Activated T-helper 1 cell treated with anti-CD3 and anti-CD28 coated beads, Interleukin-12 subunit alpha, Interleukin-12 subunit beta, Interleukin-2, Interleukin-4 antibody, amounts not matched to agents 30 ng/mL and 10 ng/mL and 1 ng/mL, durations not matched to agents 14 hours and 24 hours and 36 hours (primary cell): ENCODE results near the gene COL15A1. TPM values are rescaled to one million over a fixed set of nuclear protein-coding genes. Genes with fewer than 3 reads are reported as not detected.
A peak's percentile ranks its signal among the peaks of the same experiment; 100 is the strongest.

Source experiments
- DNase-seq: peaks from one replicate; pipeline ENCODE4 v3.0.0; 2021; ENCODE audit warnings: low spot score
- H3K27ac Mint-ChIP-seq: one replicate; pipeline ENCODE4 v1.8.0; 2021; ENCODE audit warnings: mild to moderate bottlenecking, mixed read lengths
- H3K27me3 Mint-ChIP-seq: one replicate; pipeline ENCODE4 v1.8.0; 2022; ENCODE audit warnings: mild to moderate bottlenecking, moderate library complexity, mixed read lengths; ENCODE audit not compliant: insufficient read depth
- H3K36me3 Mint-ChIP-seq: one replicate; pipeline ENCODE4 v1.8.0; 2021; ENCODE audit warnings: low read depth, mixed read lengths
- H3K4me1 Mint-ChIP-seq: one replicate; pipeline ENCODE4 v1.8.0; 2021; ENCODE audit warnings: low read depth, mixed read lengths
- H3K4me3 Mint-ChIP-seq: one replicate; pipeline ENCODE4 v1.8.0; 2021; ENCODE audit warnings: mild to moderate bottlenecking, moderate library complexity, mixed read lengths
- H3K9me3 Mint-ChIP-seq: one replicate; pipeline ENCODE4 v1.8.0; 2021; ENCODE audit warnings: mixed read lengths
- intact Hi-C: fragments of 100-400 bp; cut with micrococcal nuclease; formaldehyde crosslinking; loops from one replicate; pipeline ENCODE4 v1.15.1; 2024
- total RNA-seq: library from RNA; stranded (reverse); gene quantifications from 2 replicates; pipeline ENCODE4 v1.2.3, GENCODE V29; 2022

Gene COL15A1
- total RNA-seq, 1 donor from 2014 or later: 0.05 TPM

DNA sequence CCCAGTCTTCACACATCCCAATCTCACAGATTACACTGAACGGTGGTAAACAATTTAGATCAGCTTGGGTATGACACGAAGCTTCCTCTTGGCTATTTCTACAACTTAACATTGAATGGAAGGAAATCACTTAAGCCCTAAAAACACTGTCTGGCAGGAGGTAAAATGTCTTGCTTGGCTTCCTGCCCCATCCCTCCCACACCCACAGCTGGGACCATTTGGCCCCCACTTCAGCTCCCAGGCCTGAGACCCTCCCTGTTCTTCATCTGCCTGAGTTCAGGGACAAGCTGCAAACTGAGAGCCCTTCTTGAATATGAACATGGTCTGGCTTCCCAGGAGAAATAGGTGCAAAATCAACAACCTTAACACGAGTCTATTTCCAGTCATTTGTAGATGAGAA, 3.4 kb upstream of the COL15A1 start:
- Mint-ChIP-seq H3K9me3 (no peaks in the 10 kb centered on the region), H3K27me3 (peaks cover 68% of the 10 kb centered on the region), H3K4me3 (no peak overlapping the region), H3K4me1 (peaks cover 6% of the 10 kb centered on the region), H3K36me3 (no peaks in the 10 kb centered on the region), H3K27ac (no peak overlapping the region)
- no peak for DNase-seq
- intact Hi-C loops: no loop called here

- peaks cover 6% of the 10 kb centered on the region for H3K4me1 Mint-ChIP-seq
- H3K36me3 Mint-ChIP-seq: no peaks in the 10 kb centered on the region
- intact Hi-C loops: no loop called here
- no peak overlapping the region for H3K4me3 Mint-ChIP-seq
- H3K27me3 Mint-ChIP-seq: peaks cover 74% of the 10 kb centered on the region
- H3K27ac Mint-ChIP-seq: no peak overlapping the region
- H3K9me3 Mint-ChIP-seq: no peaks in the 10 kb centered on the region
- DNase-seq: no peak
Observed at GRCh38 chr9:98941946-98942523, 1.7 kb upstream of the COL15A1 start.

GRCh38 chr9:98942906-98943681, 613 bp upstream of the COL15A1 start:
- Mint-ChIP-seq H3K27me3 (peaks cover 78% of the 10 kb centered on the region), H3K4me1 (peaks cover 6% of the 10 kb centered on the region), H3K4me3 (no peak overlapping the region), H3K36me3 (no peaks in the 10 kb centered on the region), H3K27ac (no peak overlapping the region), H3K9me3 (no peaks in the 10 kb centered on the region)
- DNase-seq: no peak
- intact Hi-C loops: no loop called here

GRCh38 chr9:98944057-98944733, 488 bp downstream of the COL15A1 start:
- no peak for DNase-seq
- Mint-ChIP-seq H3K4me1 (peaks cover 6% of the 10 kb centered on the region), H3K36me3 (no peaks in the 10 kb centered on the region), H3K27me3 (peaks cover 76% of the 10 kb centered on the region), H3K27ac (no peak overlapping the region), H3K4me3 (peak overlapping the region; percentile 56), H3K9me3 (no peaks in the 10 kb centered on the region)
- intact Hi-C loops: no loop called here

GRCh38 chr9:98944734-98945074, 997 bp downstream of the COL15A1 start:
- no peaks in the 10 kb centered on the region for H3K36me3 Mint-ChIP-seq
- DNase-seq: no peak
- H3K9me3 Mint-ChIP-seq: no peaks in the 10 kb centered on the region
- peaks cover 75% of the 10 kb centered on the region for H3K27me3 Mint-ChIP-seq
- H3K4me1 Mint-ChIP-seq: peaks cover 6% of the 10 kb centered on the region
- H3K4me3 Mint-ChIP-seq: no peak overlapping the region
- H3K27ac Mint-ChIP-seq: no peak overlapping the region
- intact Hi-C loops: no loop called here

- Mint-ChIP-seq H3K9me3 (no peaks in the 10 kb centered on the region), H3K4me3 (no peak overlapping the region), H3K4me1 (no peaks in the 10 kb centered on the region), H3K27ac (no peak overlapping the region), H3K27me3 (peaks cover 45% of the 10 kb centered on the region), H3K36me3 (no peaks in the 10 kb centered on the region)
- intact Hi-C loops: no loop called here
- DNase-seq: no peak
Observed at GRCh38 chr9:98949565-98949964, 5.9 kb downstream of the COL15A1 start.

GRCh38 chr9:98950262-98950661, 6.6 kb downstream of the COL15A1 start:
- DNase-seq: no peak
- Mint-ChIP-seq H3K4me3 (no peak overlapping the region), H3K27me3 (peaks cover 38% of the 10 kb centered on the region), H3K4me1 (no peaks in the 10 kb centered on the region), H3K27ac (no peak overlapping the region), H3K36me3 (no peaks in the 10 kb centered on the region), H3K9me3 (no peaks in the 10 kb centered on the region)
- intact Hi-C loops: no loop called here

GRCh38 chr9:98951967-98952366, 8.3 kb downstream of the COL15A1 start:
- H3K4me1 Mint-ChIP-seq: no peaks in the 10 kb centered on the region
- peaks cover 24% of the 10 kb centered on the region for H3K27me3 Mint-ChIP-seq
- H3K36me3 Mint-ChIP-seq: no peaks in the 10 kb centered on the region
- H3K4me3 Mint-ChIP-seq: no peak overlapping the region
- H3K9me3 Mint-ChIP-seq: no peaks in the 10 kb centered on the region
- no peak for DNase-seq
- H3K27ac Mint-ChIP-seq: no peak overlapping the region
- intact Hi-C loops: no loop called here

DNA sequence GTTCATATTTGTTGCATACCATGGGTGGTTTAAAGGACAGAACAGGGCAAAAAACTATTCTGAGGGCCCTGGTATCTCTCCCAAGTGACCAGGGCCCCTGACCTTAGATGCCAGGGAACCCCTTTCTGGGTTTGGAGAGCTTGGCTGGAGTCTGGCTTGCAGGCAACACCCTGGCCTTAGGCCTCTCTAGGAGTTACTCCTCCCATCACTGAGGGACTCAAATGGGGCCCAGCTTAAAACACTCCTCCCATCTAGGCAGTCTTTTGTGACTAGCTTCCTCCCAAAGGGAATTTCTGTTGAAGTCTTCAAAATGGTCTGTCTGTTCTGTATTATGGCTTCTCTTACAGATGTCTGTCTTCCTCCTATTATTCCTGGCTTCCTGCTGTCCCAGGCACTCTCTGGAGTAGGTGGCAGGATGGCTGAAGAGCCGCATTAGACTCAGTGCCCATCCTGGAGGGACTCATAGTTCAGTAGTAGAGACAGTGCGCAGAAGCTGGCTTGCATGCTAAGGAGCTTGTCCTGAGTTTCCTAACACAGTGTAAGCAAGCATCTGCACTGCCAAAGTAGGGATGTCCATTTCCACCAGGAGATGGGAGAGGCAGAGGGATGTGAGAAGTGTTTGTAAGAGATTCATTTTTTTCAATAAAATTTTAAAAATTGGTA, 10.0 kb downstream of the COL15A1 start:
- no peak overlapping the region for H3K27ac Mint-ChIP-seq
- no peaks in the 10 kb centered on the region for H3K36me3 Mint-ChIP-seq
- no peak overlapping the region for H3K4me3 Mint-ChIP-seq
- H3K9me3 Mint-ChIP-seq: no peaks in the 10 kb centered on the region
- H3K27me3 Mint-ChIP-seq: peaks cover 15% of the 10 kb centered on the region
- intact Hi-C loops: no loop called here
- DNase-seq: no peak
- no peaks in the 10 kb centered on the region for H3K4me1 Mint-ChIP-seq

DNA sequence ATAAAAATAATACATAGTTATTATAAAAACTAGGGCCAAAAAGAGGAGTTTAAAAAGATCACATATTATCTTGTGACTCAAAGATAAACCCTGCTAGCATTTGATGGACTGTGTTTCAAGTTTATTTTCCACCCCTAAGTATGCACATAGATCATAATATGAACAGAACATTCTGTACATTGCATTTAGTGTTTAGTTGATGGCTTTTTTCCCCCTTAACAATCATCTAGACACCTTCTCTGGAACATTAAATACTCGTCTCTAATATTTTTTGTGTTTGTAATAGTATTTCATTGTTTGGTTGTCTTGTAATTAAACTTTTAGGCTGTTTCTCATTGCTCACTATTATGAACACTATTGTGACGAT, 10.5 kb downstream of the COL15A1 start:
- Mint-ChIP-seq H3K36me3 (no peaks in the 10 kb centered on the region), H3K27ac (no peak overlapping the region), H3K27me3 (peaks cover 12% of the 10 kb centered on the region), H3K4me1 (no peaks in the 10 kb centered on the region), H3K4me3 (no peak overlapping the region), H3K9me3 (no peaks in the 10 kb centered on the region)
- intact Hi-C loops: no loop called here
- no peak for DNase-seq

DNA sequence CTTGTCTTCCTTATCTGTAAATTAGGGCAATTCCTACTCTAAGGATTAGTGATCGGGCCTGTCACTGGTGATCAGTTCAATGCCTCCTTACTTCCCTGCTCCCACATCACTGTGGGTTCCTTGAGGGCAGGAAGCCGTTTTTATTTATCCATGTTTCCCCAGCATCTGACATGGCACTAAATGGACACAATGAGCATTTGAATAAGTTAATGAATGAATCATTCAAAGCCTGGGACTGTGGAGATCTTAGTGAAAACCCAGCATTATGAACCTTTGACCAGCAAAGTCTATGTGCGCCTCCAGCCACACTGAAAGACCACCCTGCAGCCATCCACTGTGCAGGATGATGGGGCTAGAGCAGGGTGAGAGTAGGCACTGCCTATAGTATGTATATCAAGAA, 11.6 kb downstream of the COL15A1 start:
- DNase-seq: no peak

GRCh38 chr9:98957826-98958225, 14.1 kb downstream of the COL15A1 start:
- intact Hi-C loops: no loop called here
- H3K36me3 Mint-ChIP-seq: no peaks in the 10 kb centered on the region
- H3K27ac Mint-ChIP-seq: no peak overlapping the region
- H3K9me3 Mint-ChIP-seq: no peaks in the 10 kb centered on the region
- no peaks in the 10 kb centered on the region for H3K4me1 Mint-ChIP-seq
- no peak for DNase-seq
- H3K4me3 Mint-ChIP-seq: no peak overlapping the region
- H3K27me3 Mint-ChIP-seq: peaks cover 7% of the 10 kb centered on the region

More for the DNA sequence above, 11.6 kb downstream of the COL15A1 start:
- Mint-ChIP-seq H3K4me1 (no peaks in the 10 kb centered on the region), H3K27me3 (peaks cover 9% of the 10 kb centered on the region), H3K36me3 (no peaks in the 10 kb centered on the region), H3K9me3 (no peaks in the 10 kb centered on the region), H3K4me3 (no peak overlapping the region), H3K27ac (no peak overlapping the region)
- intact Hi-C loops: no loop called here
